ENCODE measurements around the gene SAXO1. TPM values are rescaled to one million over a fixed set of nuclear protein-coding genes. Genes with fewer than 3 reads are reported as not detected.

SAXO1 gene
- total RNA-seq, 1 donor from 2014 or later: under 0.01 TPM

DNA sequence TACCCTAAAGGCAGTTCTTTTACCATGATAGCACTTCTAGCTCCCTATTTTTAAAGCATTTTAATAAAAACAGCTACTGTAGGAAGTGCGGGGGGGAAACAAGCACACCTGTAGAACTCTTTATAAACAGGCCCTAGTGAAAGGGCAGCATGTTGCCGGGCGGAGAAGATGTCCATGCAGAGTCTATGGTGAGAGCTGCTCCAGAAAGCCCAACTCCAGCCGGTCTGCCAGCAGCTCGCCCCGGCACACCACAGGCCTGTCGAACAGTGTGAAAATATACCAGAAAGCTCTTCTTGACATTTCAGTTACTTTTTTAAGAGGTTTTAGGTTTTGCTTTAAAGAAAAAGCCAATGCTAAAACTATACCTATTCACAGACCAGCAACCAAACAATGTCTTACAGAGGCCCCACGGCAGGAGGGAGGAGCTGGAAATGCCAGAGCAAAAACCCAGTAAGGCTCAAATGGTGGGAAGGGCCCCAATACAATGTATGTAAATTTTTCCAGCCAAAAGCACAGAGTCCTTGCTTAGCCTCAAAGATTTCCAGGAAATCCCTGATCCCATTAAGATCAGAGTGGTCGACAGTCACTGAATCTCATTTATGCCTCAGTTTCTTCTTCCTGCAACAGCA is 121.2 kb downstream of the SAXO1 start:
- no peak for DNase-seq (ENCODE audit: low read depth)
- TF ChIP-seq, protein P1, sequence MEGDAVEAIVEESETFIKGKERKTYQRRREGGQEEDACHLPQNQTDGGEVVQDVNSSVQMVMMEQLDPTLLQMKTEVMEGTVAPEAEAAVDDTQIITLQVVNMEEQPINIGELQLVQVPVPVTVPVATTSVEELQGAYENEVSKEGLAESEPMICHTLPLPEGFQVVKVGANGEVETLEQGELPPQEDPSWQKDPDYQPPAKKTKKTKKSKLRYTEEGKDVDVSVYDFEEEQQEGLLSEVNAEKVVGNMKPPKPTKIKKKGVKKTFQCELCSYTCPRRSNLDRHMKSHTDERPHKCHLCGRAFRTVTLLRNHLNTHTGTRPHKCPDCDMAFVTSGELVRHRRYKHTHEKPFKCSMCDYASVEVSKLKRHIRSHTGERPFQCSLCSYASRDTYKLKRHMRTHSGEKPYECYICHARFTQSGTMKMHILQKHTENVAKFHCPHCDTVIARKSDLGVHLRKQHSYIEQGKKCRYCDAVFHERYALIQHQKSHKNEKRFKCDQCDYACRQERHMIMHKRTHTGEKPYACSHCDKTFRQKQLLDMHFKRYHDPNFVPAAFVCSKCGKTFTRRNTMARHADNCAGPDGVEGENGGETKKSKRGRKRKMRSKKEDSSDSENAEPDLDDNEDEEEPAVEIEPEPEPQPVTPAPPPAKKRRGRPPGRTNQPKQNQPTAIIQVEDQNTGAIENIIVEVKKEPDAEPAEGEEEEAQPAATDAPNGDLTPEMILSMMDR (IDR thresholded peaks at IDR 0.05; ENCODE audit: insufficient read depth, low read length, poor library complexity, severe bottlenecking): no peak
- Histone ChIP-seq H3K27me3 (ENCODE audit: control insufficient read depth, insufficient read depth, low read length) (no peaks in the 10 kb centered on the region), H3K36me3 (ENCODE audit: control insufficient read depth, insufficient read depth, low read length) (no peaks in the 10 kb centered on the region), H3K4me3 (ENCODE audit: low read depth, low read length) (no peak overlapping the region)

DNA sequence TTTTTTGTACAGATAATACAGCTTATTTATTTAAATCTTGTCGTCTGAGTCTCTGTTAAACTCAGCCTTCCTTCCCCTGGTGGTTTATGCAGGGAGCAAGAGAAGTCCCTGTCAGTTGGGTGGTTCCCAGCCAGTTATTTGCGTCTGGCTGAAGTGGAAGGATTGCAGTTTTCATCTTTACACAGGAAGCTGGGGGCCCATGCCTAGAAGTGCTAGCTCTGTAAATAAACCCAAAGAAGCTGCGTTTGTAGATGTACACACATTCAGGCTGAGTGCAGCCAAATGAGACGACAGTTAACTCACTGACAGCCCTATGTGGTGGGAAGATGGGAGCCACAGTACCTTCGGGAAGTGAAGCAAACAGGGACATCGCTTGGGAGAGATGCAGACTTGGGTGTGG is 122.1 kb downstream of the SAXO1 start:
- DNase-seq (ENCODE audit: low read depth): no peak
- H3K27me3 ChIP-seq (ENCODE audit: control insufficient read depth, insufficient read depth, low read length): no peaks in the 10 kb centered on the region
- TF ChIP-seq, protein P1 (IDR thresholded peaks at IDR 0.05; ENCODE audit: insufficient read depth, low read length, poor library complexity, severe bottlenecking): no peak
- no peak overlapping the region for H3K4me3 ChIP-seq (ENCODE audit: low read depth, low read length)
- H3K36me3 ChIP-seq (ENCODE audit: control insufficient read depth, insufficient read depth, low read length): no peaks in the 10 kb centered on the region

DNA sequence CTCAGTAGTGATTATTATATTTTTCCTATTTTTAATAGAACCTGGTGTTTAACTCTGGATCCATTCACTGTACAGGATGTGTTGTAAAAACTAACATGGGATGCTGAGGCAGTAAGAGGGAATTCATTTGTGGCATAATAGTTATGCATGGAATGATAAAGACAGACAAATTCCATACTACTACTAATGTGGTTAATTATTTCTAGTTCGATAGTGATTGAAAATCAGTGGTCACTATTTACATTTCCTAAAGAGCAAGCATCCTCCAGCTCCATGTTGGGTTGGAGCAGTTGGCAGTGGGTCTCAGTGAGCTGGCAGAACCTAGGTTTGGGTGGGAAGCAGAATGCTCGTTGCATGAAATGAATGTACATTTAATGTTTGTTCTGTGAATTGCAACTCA is 122.6 kb downstream of the SAXO1 start:
- Histone ChIP-seq H3K27me3 (ENCODE audit: control insufficient read depth, insufficient read depth, low read length) (no peaks in the 10 kb centered on the region), H3K4me3 (ENCODE audit: low read depth, low read length) (no peak overlapping the region), H3K36me3 (ENCODE audit: control insufficient read depth, insufficient read depth, low read length) (no peaks in the 10 kb centered on the region)
- no peak for DNase-seq (ENCODE audit: low read depth)
- TF ChIP-seq, protein P1 (IDR thresholded peaks at IDR 0.05; ENCODE audit: insufficient read depth, low read length, poor library complexity, severe bottlenecking): no peak

DNA sequence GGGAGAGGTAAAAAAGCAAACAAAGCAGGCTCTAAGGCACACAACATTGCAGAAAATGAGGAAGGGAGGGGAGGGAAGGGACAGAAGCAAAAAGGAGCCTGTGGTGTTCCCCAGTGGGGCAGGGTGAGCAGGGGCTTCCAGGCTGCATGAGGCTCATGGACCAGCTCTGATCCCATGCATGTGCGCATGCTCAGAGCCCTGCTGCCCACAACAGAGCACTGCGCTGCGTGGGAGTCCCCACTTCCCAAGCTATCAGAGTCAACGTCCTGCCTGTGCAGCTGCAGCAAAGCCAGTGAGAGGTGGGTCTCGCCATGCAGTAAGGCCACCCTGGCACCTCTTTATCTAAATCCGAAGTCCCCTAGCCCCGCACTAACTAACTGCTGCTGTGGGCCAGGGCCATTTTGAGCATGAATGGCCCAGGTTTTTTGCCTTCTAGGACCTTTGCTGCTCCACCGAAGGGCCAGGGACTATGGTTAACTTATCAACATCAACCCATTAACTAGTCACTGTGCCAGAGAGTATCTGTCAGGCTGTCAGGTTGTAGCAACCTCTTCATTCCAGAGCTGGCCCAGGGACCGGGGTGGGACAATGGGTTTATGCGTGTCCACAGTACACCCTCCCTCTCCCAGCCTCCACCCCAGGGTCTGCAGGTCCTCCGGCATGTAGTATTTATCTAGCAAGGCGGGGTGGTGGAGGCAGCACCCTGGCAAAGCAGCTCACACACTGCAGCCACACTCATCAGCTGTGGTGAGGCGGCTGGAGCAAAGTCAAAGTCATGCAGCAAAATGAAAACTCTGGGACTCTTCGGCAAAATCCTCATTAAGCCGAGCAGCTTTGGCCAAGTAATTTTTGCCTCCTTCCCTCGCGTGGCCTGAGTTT is 123.6 kb downstream of the SAXO1 start:
- no peaks in the 10 kb centered on the region for H3K36me3 ChIP-seq (ENCODE audit: control insufficient read depth, insufficient read depth, low read length)
- no peak overlapping the region for H3K4me3 ChIP-seq (ENCODE audit: low read depth, low read length)
- no peak for DNase-seq (ENCODE audit: low read depth)
- H3K27me3 ChIP-seq (ENCODE audit: control insufficient read depth, insufficient read depth, low read length): no peaks in the 10 kb centered on the region
- TF ChIP-seq, protein P1 (IDR thresholded peaks at IDR 0.05; ENCODE audit: insufficient read depth, low read length, poor library complexity, severe bottlenecking): no peak

DNA sequence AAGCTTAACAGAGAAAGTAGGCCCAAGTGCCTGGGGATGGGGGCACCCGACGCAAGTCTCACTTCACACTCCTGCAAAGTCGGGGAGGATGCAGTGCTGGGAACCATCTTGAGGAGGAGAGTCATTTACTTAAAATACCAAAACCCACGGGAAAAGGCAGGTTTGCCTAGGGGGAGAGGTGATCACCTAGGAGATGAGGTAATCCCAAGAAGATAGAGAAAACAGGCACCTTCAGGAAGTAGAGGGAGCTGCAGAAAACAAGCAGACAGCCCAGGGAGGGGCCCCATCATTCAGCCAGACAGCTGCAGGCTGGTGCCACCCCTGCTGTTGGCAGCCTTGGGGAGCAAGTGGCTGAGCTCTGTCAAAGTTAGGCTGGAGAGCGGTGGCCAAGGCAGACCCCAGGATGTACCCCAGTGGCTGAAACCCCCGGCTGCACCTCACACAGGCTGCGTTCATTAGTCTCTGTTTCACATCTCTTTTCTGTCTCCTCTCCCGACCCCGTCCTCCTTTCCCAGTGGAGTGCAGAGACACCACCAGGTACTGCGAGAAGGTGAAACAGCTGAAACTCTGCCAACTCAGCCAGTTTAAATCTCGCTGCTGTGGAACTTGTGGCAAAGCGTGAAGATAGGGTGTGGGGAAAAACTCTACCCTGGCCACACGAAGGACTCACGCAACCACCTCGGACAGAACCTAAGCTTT is 124.9 kb downstream of the SAXO1 start:
- no peaks in the 10 kb centered on the region for H3K27me3 ChIP-seq (ENCODE audit: control insufficient read depth, insufficient read depth, low read length)
- H3K4me3 ChIP-seq (ENCODE audit: low read depth, low read length): no peak overlapping the region
- TF ChIP-seq, protein P1 (IDR thresholded peaks at IDR 0.05; ENCODE audit: insufficient read depth, low read length, poor library complexity, severe bottlenecking): no peak
- no peaks in the 10 kb centered on the region for H3K36me3 ChIP-seq (ENCODE audit: control insufficient read depth, insufficient read depth, low read length)
- no peak for DNase-seq (ENCODE audit: low read depth)

Measured in kidney epithelial cell (primary cell).